HCT116 (cell line): ENCODE results near the gene MFN2. TPM values are rescaled to one million over a fixed set of nuclear protein-coding genes. Genes with fewer than 3 reads are reported as not detected.

Experiments used
- ATAC-seq: fragments of 200-7000 bp; cut with Tn5 transposase; 2 replicates; pipeline ENCODE4 v1.9.1; 2020; ENCODE audit warnings: mild to moderate bottlenecking, moderate library complexity
- BruUV-seq: library from RNA; stranded (reverse); fragments of 400-500 nt; replicated peaks from 2 replicates; lab custom pipeline; 2021; lab: Mats Ljungman, UMichigan
- CTCF ChIA-PET: fragments of 300-600 bp; sonication (Branson Sonifier 250); formaldehyde crosslinking; loops from one replicate; lab custom pipeline; 2021; ENCODE audit warnings: antibody characterized with exemption; lab: Charles Lee
- POLR2A ChIA-PET: fragments of 300-600, 350-600 bp; sonication (Branson Sonifier 250); formaldehyde crosslinking; loops from one replicate; lab custom pipeline; 2021; ENCODE audit warnings: antibody characterized with exemption; lab: Charles Lee
- RAD21 ChIA-PET, 2 experiments: fragments of 300-600 bp; sonication (Branson Sonifier 250); formaldehyde crosslinking; loops; one replicate each; lab custom pipeline; 2023; ENCODE audit warnings: low total read pairs in 2 of 2; ENCODE audit not compliant: uncharacterized antibody in 2 of 2, unreplicated experiment in 2 of 2, low non-redundant PET in 1 of 2; lab: Charles Lee
- DNase-seq: peaks from one replicate; pipeline ENCODE4 v3.0.0-alpha.2; 2010; ENCODE audit warnings: low read depth, low spot score
- H2AFZ ChIP-seq: fragments of 200-600 bp; shearing (Covaris generic), sonication (generic); 2 replicates; pipeline ENCODE4 v1.6.1; 2017; ENCODE audit warnings: low read depth, mixed run types, mixed read lengths, antibody characterized with exemption, low read length; ENCODE audit not compliant: poor library complexity, severe bottlenecking
- H3K27ac ChIP-seq: 2 replicates; pipeline ENCODE4 v1.5.1; 2012; ENCODE audit warnings: low read depth, low read length
- H3K27me3 ChIP-seq: fragments of 200-600 bp; sonication (generic); 2 replicates; pipeline ENCODE4 v1.6.1; 2016; ENCODE audit warnings: mixed run types, low read length, mixed read lengths; ENCODE audit not compliant: insufficient read depth
- H3K36me3 ChIP-seq, 2 experiments: fragments of 200-500 bp in 1 of 2; fragments of 200-600 bp in 1 of 2; sonication (Bioruptor generic) in 1 of 2; sonication (generic) in 1 of 2; 2 replicates each; pipeline versions ENCODE4 v1.5.1 to v1.6.1; 2014 to 2016; ENCODE audit warnings: low read length in 2 of 2, inconsistent platforms in 1 of 2, mixed read lengths in 1 of 2, mixed run types in 1 of 2; ENCODE audit not compliant: insufficient read depth in 2 of 2, control insufficient read depth in 1 of 2
- H3K4me1 ChIP-seq, 2 experiments: fragments of 200-600 bp in 1 of 2; sonication (generic) in 1 of 2; 2 replicates each; pipeline versions ENCODE4 v1.5.1 to v1.6.1; 2012 to 2017; ENCODE audit warnings: low read length in 2 of 2, inconsistent platforms in 1 of 2, mild to moderate bottlenecking in 1 of 2, mixed read lengths in 1 of 2, mixed run types in 1 of 2, moderate library complexity in 1 of 2; ENCODE audit not compliant: insufficient read depth in 2 of 2, control insufficient read depth in 1 of 2
- H3K4me2 ChIP-seq: fragments of 200-600 bp; sonication (generic); 2 replicates; pipeline ENCODE4 v1.6.1; 2017; ENCODE audit warnings: mixed run types, low read length, mixed read lengths
- H3K4me3 ChIP-seq, 2 experiments: fragments of 200-600 bp in 1 of 2; sonication (generic) in 1 of 2; replicated peaks in 1 of 2; 2 replicates each; pipeline ENCODE4 v1.5.1; 2011 to 2016; ENCODE audit warnings: low read length in 2 of 2, control low read depth in 1 of 2, low read depth in 1 of 2, mild to moderate bottlenecking in 1 of 2, mixed read lengths in 1 of 2, mixed run types in 1 of 2
- H3K79me2 ChIP-seq: fragments of 200-600 bp; sonication (generic); 2 replicates; pipeline ENCODE4 v1.6.1; 2017; ENCODE audit warnings: mild to moderate bottlenecking, mixed run types, low read length, moderate library complexity, mixed read lengths; ENCODE audit not compliant: insufficient read depth
- H3K9ac ChIP-seq: fragments of 200-600 bp; sonication (generic); 2 replicates; pipeline ENCODE4 v1.6.1; 2016; ENCODE audit warnings: low read length, mixed read lengths
- H3K9me2 ChIP-seq: fragments of 200-600 bp; sonication (generic), shearing (Covaris generic); 2 replicates; pipeline ENCODE4 v1.6.1; 2017; ENCODE audit warnings: mixed run types, mild to moderate bottlenecking, moderate library complexity; ENCODE audit not compliant: insufficient read depth
- H3K9me3 ChIP-seq, 2 experiments: fragments of 200-500 bp in 1 of 2; fragments of 200-600 bp in 1 of 2; sonication (Bioruptor generic) in 1 of 2; sonication (generic) in 1 of 2; 2 replicates each; pipeline ENCODE4 v1.6.1; 2014 to 2017; ENCODE audit warnings: low read length in 2 of 2, mixed read lengths in 2 of 2, inconsistent platforms in 1 of 2, low read depth in 1 of 2, mild to moderate bottlenecking in 1 of 2, mixed run types in 1 of 2, moderate library complexity in 1 of 2; ENCODE audit not compliant: control insufficient read depth in 1 of 2, insufficient read depth in 1 of 2
- H4K20me1 ChIP-seq: fragments of 200-600 bp; sonication (generic), shearing (Covaris generic); 2 replicates; pipeline ENCODE4 v1.6.1; 2017; ENCODE audit warnings: mixed run types, mild to moderate bottlenecking, moderate library complexity; ENCODE audit not compliant: insufficient read depth
- CBX3 ChIP-seq: IDR thresholded peaks from 2 replicates; pipeline ENCODE4 v1.6.1; 2012; ENCODE audit warnings: low read depth
- CEBPB ChIP-seq: IDR thresholded peaks from 2 replicates; pipeline ENCODE4 v1.6.1; 2012; ENCODE audit warnings: low read depth
- EZH2phosphoT487 ChIP-seq: fragments of 200-600 bp; IDR thresholded peaks from 2 replicates; pipeline ENCODE4 v1.6.1; 2018; ENCODE audit warnings: antibody characterized with exemption, borderline replicate concordance
- FOSL1 ChIP-seq: IDR thresholded peaks from 2 replicates; pipeline ENCODE4 v1.6.1; 2012; ENCODE audit warnings: low read depth
- JUND ChIP-seq: IDR thresholded peaks from 2 replicates; pipeline ENCODE4 v1.6.1; 2012
- RAD21 ChIP-seq: IDR thresholded peaks from 2 replicates; pipeline ENCODE4 v1.6.1; 2012; ENCODE audit warnings: low read depth, mild to moderate bottlenecking
- REST ChIP-seq: IDR thresholded peaks from 2 replicates; pipeline ENCODE4 v1.6.1; 2012; ENCODE audit warnings: low read depth
- SIN3A ChIP-seq: IDR thresholded peaks from 2 replicates; pipeline ENCODE4 v1.6.1; 2012; ENCODE audit warnings: low read depth
- TCF7L2 ChIP-seq: IDR thresholded peaks from 2 replicates; pipeline ENCODE4 v1.7.0; 2011; ENCODE audit warnings: borderline replicate concordance, inconsistent platforms; ENCODE audit not compliant: insufficient read depth, insufficient read length; ENCODE audit errors: extremely low read depth
- ZNF274 ChIP-seq: fragments of 200-500 bp; sonication (Bioruptor generic); IDR thresholded peaks from 2 replicates; pipeline ENCODE4 v1.6.1; 2014; ENCODE audit warnings: mild to moderate bottlenecking, low read depth, low read length, inconsistent platforms
- intact Hi-C: fragments of 100-400 bp; cut with micrococcal nuclease; formaldehyde crosslinking; loops from 2 replicates; pipeline ENCODE4 v1.10.0; 2022
- total RNA-seq: library from RNA; stranded (reverse); gene quantifications from one replicate; pipeline ENCODE4 v1.2.1, GENCODE V29; 2021; ENCODE audit not compliant: unreplicated experiment
- TF ChIP-seq, protein P1 (sequence below): IDR thresholded peaks from 2 replicates; pipeline ENCODE4 v1.6.1; 2011; ENCODE audit warnings: mild to moderate bottlenecking, low read length, moderate library complexity; ENCODE audit not compliant: insufficient replicate concordance; ENCODE audit errors: extremely low read depth
- TF ChIP-seq, protein P2 (sequence below), 3 experiments: fragments of 200-600 bp in 1 of 3; sonication (generic) in 1 of 3; IDR thresholded peaks in 2 of 3; conservative IDR thresholded peaks in 1 of 3; 2 replicates each; pipeline ENCODE4 v1.5.1; 2012 to 2017; ENCODE audit warnings: low read depth in 2 of 3, low read length in 2 of 3, antibody characterized with exemption in 1 of 3, borderline replicate concordance in 1 of 3, control low read depth in 1 of 3, mild to moderate bottlenecking in 1 of 3, mixed read lengths in 1 of 3, mixed run types in 1 of 3, moderate library complexity in 1 of 3; ENCODE audit not compliant: insufficient read depth in 1 of 3

MFN2 gene
- total RNA-seq, 1 experiment from 2014 or later: 83.0 TPM

DNA sequence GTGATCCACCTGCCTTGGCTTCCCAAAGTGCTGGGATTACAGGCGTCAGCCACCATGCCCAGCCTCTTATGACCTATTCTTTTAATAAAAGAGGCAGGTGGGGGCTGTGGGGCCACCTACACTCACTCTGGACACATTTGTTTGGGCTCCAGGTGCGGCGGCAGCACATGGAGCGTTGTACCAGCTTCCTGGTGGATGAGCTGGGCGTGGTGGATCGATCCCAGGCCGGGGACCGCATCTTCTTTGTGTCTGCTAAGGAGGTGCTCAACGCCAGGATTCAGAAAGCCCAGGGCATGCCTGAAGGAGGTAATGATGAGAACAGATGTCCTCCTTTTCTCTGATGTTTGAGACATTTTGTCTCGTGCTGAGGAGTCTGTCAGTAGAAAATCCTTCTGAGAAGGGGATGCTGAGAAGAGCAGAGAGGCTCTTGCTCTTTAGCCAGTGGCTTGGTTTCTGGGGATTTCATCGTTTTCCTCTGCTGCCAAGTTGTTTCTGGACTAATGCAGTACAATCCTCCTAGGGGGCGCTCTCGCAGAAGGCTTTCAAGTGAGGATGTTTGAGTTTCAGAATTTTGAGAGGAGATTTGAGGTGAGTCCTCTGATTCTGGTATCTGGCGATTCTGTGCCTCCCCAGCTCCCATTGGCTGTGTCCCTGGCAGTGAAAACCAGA lies 21.1 kb downstream of the MFN2 start:
- peaks cover 36 to 74% of the 10 kb centered on the region in 2 experiments for H3K36me3 ChIP-seq
- peak overlapping the region; percentile 24; the same call in 1 of the 2 replicates for H3K4me2 ChIP-seq
- H3K4me1 ChIP-seq: peaks cover 0 to 14% of the 10 kb centered on the region in 2 experiments; a peak in 2 of 4 replicates
- ChIA-PET RAD21 (no interaction called here), POLR2A (interaction anchor here (1.0 kb wide), 1 partner anchor 18 kb away, joined by 3 read pairs; the partner anchor contains the start of gene MIIP), CTCF (interaction anchor here (1.1 kb wide), 1 partner anchor 92 kb away, joined by 3 read pairs; no protein-coding TSS in a partner anchor)
- H3K27me3 ChIP-seq: no peaks in the 10 kb centered on the region
- peak; percentile 54 for ATAC-seq
- H3K9me2 ChIP-seq: no peaks in the 10 kb centered on the region
- TF ChIP-seq CEBPB (peak; percentile 85), REST (no peak), SIN3A (no peak), TCF7L2 (no peak), ZNF274 (no peak), JUND (no peak), CBX3 (no peak), FOSL1 (no peak), RAD21 (peak; percentile 48), EZH2phosphoT487 (no peak)
- TF ChIP-seq, protein P1, sequence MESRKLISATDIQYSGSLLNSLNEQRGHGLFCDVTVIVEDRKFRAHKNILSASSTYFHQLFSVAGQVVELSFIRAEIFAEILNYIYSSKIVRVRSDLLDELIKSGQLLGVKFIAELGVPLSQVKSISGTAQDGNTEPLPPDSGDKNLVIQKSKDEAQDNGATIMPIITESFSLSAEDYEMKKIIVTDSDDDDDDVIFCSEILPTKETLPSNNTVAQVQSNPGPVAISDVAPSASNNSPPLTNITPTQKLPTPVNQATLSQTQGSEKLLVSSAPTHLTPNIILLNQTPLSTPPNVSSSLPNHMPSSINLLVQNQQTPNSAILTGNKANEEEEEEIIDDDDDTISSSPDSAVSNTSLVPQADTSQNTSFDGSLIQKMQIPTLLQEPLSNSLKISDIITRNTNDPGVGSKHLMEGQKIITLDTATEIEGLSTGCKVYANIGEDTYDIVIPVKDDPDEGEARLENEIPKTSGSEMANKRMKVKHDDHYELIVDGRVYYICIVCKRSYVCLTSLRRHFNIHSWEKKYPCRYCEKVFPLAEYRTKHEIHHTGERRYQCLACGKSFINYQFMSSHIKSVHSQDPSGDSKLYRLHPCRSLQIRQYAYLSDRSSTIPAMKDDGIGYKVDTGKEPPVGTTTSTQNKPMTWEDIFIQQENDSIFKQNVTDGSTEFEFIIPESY: no peak
- TF ChIP-seq, protein P2, sequence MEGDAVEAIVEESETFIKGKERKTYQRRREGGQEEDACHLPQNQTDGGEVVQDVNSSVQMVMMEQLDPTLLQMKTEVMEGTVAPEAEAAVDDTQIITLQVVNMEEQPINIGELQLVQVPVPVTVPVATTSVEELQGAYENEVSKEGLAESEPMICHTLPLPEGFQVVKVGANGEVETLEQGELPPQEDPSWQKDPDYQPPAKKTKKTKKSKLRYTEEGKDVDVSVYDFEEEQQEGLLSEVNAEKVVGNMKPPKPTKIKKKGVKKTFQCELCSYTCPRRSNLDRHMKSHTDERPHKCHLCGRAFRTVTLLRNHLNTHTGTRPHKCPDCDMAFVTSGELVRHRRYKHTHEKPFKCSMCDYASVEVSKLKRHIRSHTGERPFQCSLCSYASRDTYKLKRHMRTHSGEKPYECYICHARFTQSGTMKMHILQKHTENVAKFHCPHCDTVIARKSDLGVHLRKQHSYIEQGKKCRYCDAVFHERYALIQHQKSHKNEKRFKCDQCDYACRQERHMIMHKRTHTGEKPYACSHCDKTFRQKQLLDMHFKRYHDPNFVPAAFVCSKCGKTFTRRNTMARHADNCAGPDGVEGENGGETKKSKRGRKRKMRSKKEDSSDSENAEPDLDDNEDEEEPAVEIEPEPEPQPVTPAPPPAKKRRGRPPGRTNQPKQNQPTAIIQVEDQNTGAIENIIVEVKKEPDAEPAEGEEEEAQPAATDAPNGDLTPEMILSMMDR (IDR thresholded peaks at IDR 0.05 in 2 of 3, conservative IDR thresholded peaks at IDR 0.05 in 1 of 3; ENCODE audit: borderline replicate concordance in 1 of 3, insufficient read depth in 1 of 3, low read depth in 2 of 3, low read length in 2 of 3): peak; percentile 36 to 75 (median 68); a peak in 4 of 6 replicates
- H3K4me3 ChIP-seq: no peak overlapping the region
- intact Hi-C loops: no loop called here
- H3K27ac ChIP-seq: peak overlapping the region; percentile 15
- H2AFZ ChIP-seq: no peak overlapping the region
- DNase-seq: peak; percentile 77
- no peaks in the 10 kb centered on the region for H3K9me3 ChIP-seq
- H3K79me2 ChIP-seq: no peaks in the 10 kb centered on the region
- TSS peak; percentile 92 for BruUV-seq
- H4K20me1 ChIP-seq: no peaks in the 10 kb centered on the region
- no peak overlapping the region for H3K9ac ChIP-seq
